NB4 (cell line): ENCODE measurements around the gene BPIFB2.

Experiments used
- DNase-seq: peaks from one replicate; pipeline ENCODE4 v3.0.0; 2010; ENCODE audit warnings: low read depth
- H3K4me3 ChIP-seq: one replicate; pipeline ENCODE4 v1.5.1; 2011; ENCODE audit warnings: mild to moderate bottlenecking, low read depth, low read length, moderate library complexity
- CTCF ChIP-seq: IDR thresholded peaks from one replicate; pipeline ENCODE4 v1.5.1; 2012; ENCODE audit warnings: low read depth, low read length
- MAX ChIP-seq: IDR thresholded peaks from 2 replicates; pipeline ENCODE4 v1.6.1; 2011; ENCODE audit warnings: low read depth, low read length
- MYC ChIP-seq: IDR thresholded peaks from 2 replicates; pipeline ENCODE4 v1.6.1; 2011; ENCODE audit warnings: low read depth, low read length
- POLR2A ChIP-seq: IDR thresholded peaks from 2 replicates; pipeline ENCODE4 v1.6.1; 2011; ENCODE audit warnings: mild to moderate bottlenecking; ENCODE audit not compliant: insufficient read length; ENCODE audit errors: extremely low read depth

BPIFB2 gene

GRCh38 chr20:33026072-33026778, 18.7 kb downstream of the BPIFB2 start:
- no peak for DNase-seq
- no peak for TF ChIP-seq CTCF
- TF ChIP-seq POLR2A, result no peak
- no peak for TF ChIP-seq MAX
- TF ChIP-seq MYC, result no peak
- no peak overlapping the region for H3K4me3 ChIP-seq

GRCh38 chr20:33026779-33027759, 19.6 kb downstream of the BPIFB2 start:
- TF ChIP-seq POLR2A (no peak), MYC (no peak), MAX (no peak)
- no peak for DNase-seq
- no peak overlapping the region for H3K4me3 ChIP-seq

- DNase-seq, result no peak
- H3K4me3 ChIP-seq, result no peak overlapping the region
- TF ChIP-seq MYC, result no peak
- no peak for TF ChIP-seq CTCF
Observed at GRCh38 chr20:33027769-33028751, 20.6 kb downstream of the BPIFB2 start.

DNA sequence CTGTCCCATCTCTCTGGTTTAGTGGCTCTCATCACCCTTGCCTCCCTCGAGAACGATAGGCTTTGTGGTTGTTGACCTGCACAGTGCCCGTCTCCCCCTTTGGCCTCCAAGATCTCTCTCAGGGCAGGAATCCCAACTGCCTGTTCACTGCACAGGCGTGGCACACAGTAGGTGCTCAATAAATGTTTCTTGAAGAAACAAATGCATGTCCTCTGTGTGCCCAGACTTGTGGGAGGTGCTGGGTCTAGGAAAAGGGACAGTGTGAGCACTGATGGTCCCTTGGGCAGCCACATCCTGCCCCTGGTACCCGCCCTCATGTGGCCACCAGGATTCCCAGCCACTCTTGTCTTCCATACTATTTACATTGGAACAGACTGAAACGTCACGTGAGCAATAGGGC, 21.4 kb downstream of the BPIFB2 start:
- no peak overlapping the region for H3K4me3 ChIP-seq
- no peak for DNase-seq
- TF ChIP-seq CTCF, result no peak
- no peak for TF ChIP-seq POLR2A
- no peak for TF ChIP-seq MAX
- no peak for TF ChIP-seq MYC

GRCh38 chr20:33030076-33030475, 22.6 kb downstream of the BPIFB2 start:
- TF ChIP-seq MYC (no peak), MAX (no peak), CTCF (no peak), POLR2A (no peak)
- H3K4me3 ChIP-seq, result no peak overlapping the region
- no peak for DNase-seq
